Activated B cell treated with CpG ODN at 0.5 μM for 24 hours (primary cell): ENCODE results near the gene FMN1. TPM values are rescaled to one million over a fixed set of nuclear protein-coding genes. Genes with fewer than 3 reads are reported as not detected.

Experiments used
- ATAC-seq: fragments of 200-7000 bp; cut with Tn5 transposase; one replicate; pipeline ENCODE4 v1.10.0; 2021; ENCODE audit warnings: low read depth, mild to moderate bottlenecking, moderate library complexity
- CTCF ChIA-PET: fragments of 350-600 bp; sonication (Branson Sonifier 250); formaldehyde crosslinking; loops from one replicate; lab custom pipeline; 2021; ENCODE audit warnings: antibody characterized with exemption; lab: Charles Lee
- POLR2A ChIA-PET: fragments of 350-600 bp; sonication (Branson Sonifier 250); formaldehyde crosslinking; loops from one replicate; lab custom pipeline; 2021; ENCODE audit warnings: antibody characterized with exemption; lab: Charles Lee
- DNase-seq: peaks from one replicate; pipeline ENCODE4 v3.0.0; 2022
- H3K27ac Mint-ChIP-seq: one replicate; pipeline ENCODE4 v1.8.0; 2020; ENCODE audit warnings: mixed read lengths
- H3K27me3 Mint-ChIP-seq: one replicate; pipeline ENCODE4 v1.8.0; 2021; ENCODE audit warnings: mixed read lengths
- H3K36me3 Mint-ChIP-seq: one replicate; pipeline ENCODE4 v1.8.0; 2021; ENCODE audit warnings: low read depth, mixed read lengths
- H3K4me1 Mint-ChIP-seq: one replicate; pipeline ENCODE4 v1.8.0; 2021; ENCODE audit warnings: mixed read lengths
- H3K4me3 Mint-ChIP-seq: one replicate; pipeline ENCODE4 v1.8.0; 2020; ENCODE audit warnings: mild to moderate bottlenecking, mixed read lengths
- H3K9me3 Mint-ChIP-seq: one replicate; pipeline ENCODE4 v1.8.0; 2020; ENCODE audit warnings: mixed read lengths
- intact Hi-C: fragments of 100-400 bp; cut with micrococcal nuclease; formaldehyde crosslinking; loops from one replicate; pipeline ENCODE4 v1.15.1; 2024
- total RNA-seq: library from RNA; stranded (reverse); gene quantifications from 2 replicates; pipeline ENCODE4 v1.2.3, GENCODE V29; 2022
- TF ChIP-seq, protein P1 (sequence below): fragments of 200-600 bp; IDR thresholded peaks from one replicate; pipeline ENCODE4 v1.8.0; 2022; ENCODE audit warnings: antibody characterized with exemption, mild to moderate bottlenecking

The FMN1 gene
- total RNA-seq, 1 donor from 2014 or later, result 0.80 TPM

- H3K27ac Mint-ChIP-seq, result no peak overlapping the region
- TF ChIP-seq, protein P1, sequence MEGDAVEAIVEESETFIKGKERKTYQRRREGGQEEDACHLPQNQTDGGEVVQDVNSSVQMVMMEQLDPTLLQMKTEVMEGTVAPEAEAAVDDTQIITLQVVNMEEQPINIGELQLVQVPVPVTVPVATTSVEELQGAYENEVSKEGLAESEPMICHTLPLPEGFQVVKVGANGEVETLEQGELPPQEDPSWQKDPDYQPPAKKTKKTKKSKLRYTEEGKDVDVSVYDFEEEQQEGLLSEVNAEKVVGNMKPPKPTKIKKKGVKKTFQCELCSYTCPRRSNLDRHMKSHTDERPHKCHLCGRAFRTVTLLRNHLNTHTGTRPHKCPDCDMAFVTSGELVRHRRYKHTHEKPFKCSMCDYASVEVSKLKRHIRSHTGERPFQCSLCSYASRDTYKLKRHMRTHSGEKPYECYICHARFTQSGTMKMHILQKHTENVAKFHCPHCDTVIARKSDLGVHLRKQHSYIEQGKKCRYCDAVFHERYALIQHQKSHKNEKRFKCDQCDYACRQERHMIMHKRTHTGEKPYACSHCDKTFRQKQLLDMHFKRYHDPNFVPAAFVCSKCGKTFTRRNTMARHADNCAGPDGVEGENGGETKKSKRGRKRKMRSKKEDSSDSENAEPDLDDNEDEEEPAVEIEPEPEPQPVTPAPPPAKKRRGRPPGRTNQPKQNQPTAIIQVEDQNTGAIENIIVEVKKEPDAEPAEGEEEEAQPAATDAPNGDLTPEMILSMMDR, result no peak
- intact Hi-C loops, result no loop called here
- ChIA-PET CTCF (interaction anchor here (1.5 kb wide), 1 partner anchor 16 kb away, joined by 6 read pairs; no protein-coding TSS in a partner anchor), POLR2A (interaction anchor here (0.6 kb wide), 1 partner anchor 27 kb away, joined by 3 read pairs; no protein-coding TSS in a partner anchor)
- H3K4me1 Mint-ChIP-seq, result peaks cover 12% of the 10 kb centered on the region
- H3K9me3 Mint-ChIP-seq, result peaks cover 4% of the 10 kb centered on the region
- DNase-seq, result no peak
- H3K4me3 Mint-ChIP-seq, result no peak overlapping the region
- peaks cover 20% of the 10 kb centered on the region for H3K27me3 Mint-ChIP-seq
- no peak for ATAC-seq
- no peaks in the 10 kb centered on the region for H3K36me3 Mint-ChIP-seq
Measured at GRCh38 chr15:32828507-32829186, 365.9 kb downstream of the FMN1 start.

- ChIA-PET CTCF (no interaction called here), POLR2A (no interaction called here)
- intact Hi-C loops, result no loop called here
- TF ChIP-seq, protein P1, result no peak
- Mint-ChIP-seq H3K36me3 (no peaks in the 10 kb centered on the region), H3K27me3 (peaks cover 26% of the 10 kb centered on the region), H3K4me3 (no peak overlapping the region), H3K9me3 (no peaks in the 10 kb centered on the region), H3K27ac (no peak overlapping the region), H3K4me1 (no peaks in the 10 kb centered on the region)
- no peak for DNase-seq
- no peak for ATAC-seq
Measured at GRCh38 chr15:32826685-32827084, 367.8 kb downstream of the FMN1 start.

GRCh38 chr15:32825219-32825618 is 369.3 kb downstream of the FMN1 start:
- Mint-ChIP-seq H3K9me3 (no peaks in the 10 kb centered on the region), H3K36me3 (no peaks in the 10 kb centered on the region), H3K4me3 (no peak overlapping the region), H3K27ac (no peak overlapping the region), H3K4me1 (no peaks in the 10 kb centered on the region), H3K27me3 (peaks cover 19% of the 10 kb centered on the region)
- DNase-seq, result no peak
- intact Hi-C loops, result no loop called here
- ChIA-PET CTCF (no interaction called here), POLR2A (no interaction called here)
- ATAC-seq, result no peak
- TF ChIP-seq, protein P1, result no peak

- CTCF ChIA-PET, result no interaction called here
- no peak for DNase-seq
- no peaks in the 10 kb centered on the region for H3K36me3 Mint-ChIP-seq
- peaks cover 2% of the 10 kb centered on the region for H3K4me1 Mint-ChIP-seq
- TF ChIP-seq, protein P1, result no peak
- POLR2A ChIA-PET, result no interaction called here
- no peak overlapping the region for H3K27ac Mint-ChIP-seq
- intact Hi-C loops, result no loop called here
- no peak for ATAC-seq
- H3K9me3 Mint-ChIP-seq, result no peaks in the 10 kb centered on the region
- H3K27me3 Mint-ChIP-seq, result peaks cover 18% of the 10 kb centered on the region
- H3K4me3 Mint-ChIP-seq, result no peak overlapping the region
Measured at GRCh38 chr15:32824777-32825176, 369.7 kb downstream of the FMN1 start.

GRCh38 chr15:32823750-32824149 is 370.8 kb downstream of the FMN1 start:
- intact Hi-C loops, result no loop called here
- CTCF ChIA-PET, result no interaction called here
- H3K4me3 Mint-ChIP-seq, result no peak overlapping the region
- peaks cover 18% of the 10 kb centered on the region for H3K27me3 Mint-ChIP-seq
- no peak for DNase-seq
- H3K27ac Mint-ChIP-seq, result no peak overlapping the region
- no peaks in the 10 kb centered on the region for H3K9me3 Mint-ChIP-seq
- no peaks in the 10 kb centered on the region for H3K36me3 Mint-ChIP-seq
- H3K4me1 Mint-ChIP-seq, result peaks cover 2% of the 10 kb centered on the region
- TF ChIP-seq, protein P1, result no peak
- ATAC-seq, result no peak
- POLR2A ChIA-PET, result no interaction called here
